Measurements from ENCODE around the gene UBE2V1. TPM values are rescaled to one million over a fixed set of nuclear protein-coding genes. Genes with fewer than 3 reads are reported as not detected.
"Not testable (repeated sequence)": the region's sequence is repeated elsewhere in the genome, so short reads cannot be mapped to it uniquely, and the experiment has no call there.

Gene UBE2V1
- total RNA-seq, 1 donor from 2014 or later, result 30.9 TPM

- ATAC-seq, result no peak
- no peak for DNase-seq (ENCODE audit: low spot score)
Measured at GRCh38 chr20:50097843-50098242, 15.1 kb downstream of the UBE2V1 start.

- no peak for ATAC-seq
- no peak for DNase-seq (ENCODE audit: low spot score)
Measured at GRCh38 chr20:50096237-50096636, 16.7 kb downstream of the UBE2V1 start.

- no peak for DNase-seq (ENCODE audit: low spot score)
- ATAC-seq, result no peak
Measured at GRCh38 chr20:50095476-50096078, 17.4 kb downstream of the UBE2V1 start.

- no peak for DNase-seq (ENCODE audit: low spot score)
- ATAC-seq, result no peak
Measured at GRCh38 chr20:50094522-50094921, 18.4 kb downstream of the UBE2V1 start.

GRCh38 chr20:50093240-50093639, 19.7 kb downstream of the UBE2V1 start:
- ATAC-seq (no peak), DNase-seq (ENCODE audit: low spot score) (no peak)

- no peak for DNase-seq (ENCODE audit: low spot score)
- ATAC-seq, result peak; percentile 65
Measured at GRCh38 chr20:50092436-50092835, 20.5 kb downstream of the UBE2V1 start.

- ATAC-seq (no peak), DNase-seq (ENCODE audit: low spot score) (no peak)
Measured at GRCh38 chr20:50089787-50090177, 23.2 kb downstream of the UBE2V1 start.

- ATAC-seq, result no peak
- no peak for DNase-seq (ENCODE audit: low spot score)
Measured at GRCh38 chr20:50089140-50089786, 23.7 kb downstream of the UBE2V1 start.

GRCh38 chr20:50088022-50088421, 24.9 kb downstream of the UBE2V1 start:
- ATAC-seq (no peak), DNase-seq (ENCODE audit: low spot score) (no peak)

- DNase-seq (ENCODE audit: low spot score), result no peak
Measured at GRCh38 chr20:50085481-50086365, 27.2 kb downstream of the UBE2V1 start.

GRCh38 chr20:50085146-50085480, 27.8 kb downstream of the UBE2V1 start:
- DNase-seq (ENCODE audit: low spot score) (no peak), ATAC-seq (no peak)

More at GRCh38 chr20:50085481-50086365, 27.2 kb downstream of the UBE2V1 start:
- ATAC-seq, result peak; percentile 88

GRCh38 chr20:50083034-50083433, 29.9 kb downstream of the UBE2V1 start:
- ATAC-seq (no peak), DNase-seq (ENCODE audit: low spot score) (no peak)

- ATAC-seq, result not testable (repeated sequence)
- peak; percentile 31 for DNase-seq (ENCODE audit: low spot score)
Measured at GRCh38 chr20:50082056-50082455, 30.9 kb downstream of the UBE2V1 start.

GRCh38 chr20:50077818-50078601, 34.9 kb downstream of the UBE2V1 start:
- DNase-seq (ENCODE audit: low spot score), result no peak
- ATAC-seq, result peak; percentile 20

GRCh38 chr20:50073500-50073899, 39.5 kb downstream of the UBE2V1 start:
- ATAC-seq (no peak), DNase-seq (ENCODE audit: low spot score) (no peak)

- DNase-seq (ENCODE audit: low spot score) (peak; percentile 90), ATAC-seq (peak; percentile 100)
Measured at GRCh38 chr20:50071039-50071888, 41.7 kb downstream of the UBE2V1 start.

- DNase-seq (ENCODE audit: low spot score), result no peak
- ATAC-seq, result no peak
Measured at GRCh38 chr20:50070361-50070760, 42.6 kb downstream of the UBE2V1 start.

GRCh38 chr20:50068041-50068651, 44.8 kb downstream of the UBE2V1 start:
- DNase-seq (ENCODE audit: low spot score), result no peak
- ATAC-seq, result no peak

- DNase-seq (ENCODE audit: low spot score) (no peak), ATAC-seq (no peak)
Measured at GRCh38 chr20:50067461-50067860, 45.5 kb downstream of the UBE2V1 start.

- no peak for ATAC-seq
- DNase-seq (ENCODE audit: low spot score), result no peak
Measured at GRCh38 chr20:50067018-50067417, 45.9 kb downstream of the UBE2V1 start.

All from left lobe of liver (tissue), 2 donors.